HEK293T (cell line): ENCODE results near the gene MAD1L1.
"Not testable (repeated sequence)": the region's sequence is repeated elsewhere in the genome, so short reads cannot be mapped to it uniquely, and the experiment has no call there.

Experiments
- CTCF ChIA-PET: fragments of 350-600 bp; formaldehyde crosslinking; extraction: SDS; loops from one replicate; lab custom pipeline; 2021; ENCODE audit warnings: antibody characterized with exemption, inconsistent platforms; lab: Yijun Ruan, JAX
- POLR2A ChIA-PET: fragments of 350-600 bp; formaldehyde crosslinking; extraction: SDS; loops from one replicate; lab custom pipeline; 2020; ENCODE audit warnings: antibody characterized with exemption, inconsistent platforms; lab: Yijun Ruan, JAX
- DNase-seq: peaks from one replicate; pipeline ENCODE4 v3.0.0; 2012; ENCODE audit warnings: mixed read lengths; ENCODE audit errors: extremely low spot score
- ARNT ChIP-seq: fragments of 450-650 bp; IDR thresholded peaks from 2 replicates; pipeline ENCODE4 v1.6.1; 2017; ENCODE audit warnings: mild to moderate bottlenecking
- BHLHE40 ChIP-seq: fragments of 450-650 bp; IDR thresholded peaks from 2 replicates; pipeline ENCODE4 v1.6.1; 2016; ENCODE audit warnings: mild to moderate bottlenecking, moderate library complexity, borderline replicate concordance
- CTBP1 ChIP-seq: fragments of 450-650 bp; IDR thresholded peaks from 2 replicates; pipeline ENCODE4 v1.6.1; 2016; ENCODE audit warnings: borderline replicate concordance
- ELF4 ChIP-seq: fragments of 450-650 bp; IDR thresholded peaks from 2 replicates; pipeline ENCODE4 v1.6.1; 2017; ENCODE audit warnings: antibody characterized with exemption
- FOXA1 ChIP-seq: fragments of 450-650 bp; IDR thresholded peaks from 2 replicates; pipeline ENCODE4 v1.6.1; 2016; ENCODE audit warnings: mild to moderate bottlenecking
- FOXK2 ChIP-seq: fragments of 450-650 bp; IDR thresholded peaks from 2 replicates; pipeline ENCODE4 v1.6.1; 2016; ENCODE audit warnings: mild to moderate bottlenecking
- FOXM1 ChIP-seq: fragments of 450-650 bp; IDR thresholded peaks from 2 replicates; pipeline ENCODE4 v1.6.1; 2017; ENCODE audit warnings: mild to moderate bottlenecking, borderline replicate concordance
- HDGF ChIP-seq: fragments of 450-650 bp; IDR thresholded peaks from 2 replicates; pipeline ENCODE4 v1.6.1; 2017; ENCODE audit warnings: antibody characterized with exemption, borderline replicate concordance
- L3MBTL2 ChIP-seq: fragments of 450-650 bp; conservative IDR thresholded peaks from 2 replicates; pipeline ENCODE4 v1.6.1; 2016; ENCODE audit warnings: mild to moderate bottlenecking
- LEF1 ChIP-seq: fragments of 450-650 bp; IDR thresholded peaks from 2 replicates; pipeline ENCODE4 v1.6.1; 2017; ENCODE audit warnings: mild to moderate bottlenecking, borderline replicate concordance
- NFRKB ChIP-seq: fragments of 450-650 bp; IDR thresholded peaks from 2 replicates; pipeline ENCODE4 v1.6.1; 2016; ENCODE audit warnings: mild to moderate bottlenecking, moderate library complexity
- SP1 ChIP-seq: fragments of 450-650 bp; IDR thresholded peaks from 2 replicates; pipeline ENCODE4 v1.6.1; 2017
- SUZ12 ChIP-seq: fragments of 450-650 bp; IDR thresholded peaks from 2 replicates; pipeline ENCODE4 v1.6.1; 2016; ENCODE audit warnings: mild to moderate bottlenecking
- TARDBP ChIP-seq: fragments of 450-650 bp; IDR thresholded peaks from 2 replicates; pipeline ENCODE4 v1.6.1; 2016
- ZNF384 ChIP-seq: fragments of 450-650 bp; IDR thresholded peaks from 2 replicates; pipeline ENCODE4 v1.6.1; 2016
- TF ChIP-seq, protein P1 (sequence below): fragments of 450-650 bp; IDR thresholded peaks from 2 replicates; pipeline ENCODE4 v1.6.1; 2016

MAD1L1 gene

DNA sequence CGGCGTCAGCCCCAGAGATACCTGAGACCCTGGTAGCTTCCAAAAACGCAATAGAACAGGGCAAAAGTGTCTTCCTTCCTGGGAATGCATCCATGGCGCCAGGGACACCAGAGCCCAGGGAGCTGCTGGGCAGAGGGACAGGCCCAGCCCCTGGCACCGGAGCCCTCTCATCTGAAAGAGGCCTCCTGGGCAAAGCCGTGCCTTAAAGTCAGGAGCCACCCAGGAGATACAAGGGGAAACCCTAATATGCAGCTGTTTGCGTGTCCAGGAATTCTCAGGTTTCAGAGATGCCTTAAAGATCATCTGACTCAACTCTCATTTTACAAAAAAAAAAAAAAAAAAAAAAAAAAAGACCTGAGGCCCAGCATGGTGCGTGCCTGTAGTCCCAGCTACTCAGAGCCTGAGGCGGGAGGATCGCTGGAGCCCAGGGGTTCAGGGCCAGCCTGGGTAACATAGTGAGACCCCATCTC lies 37.3 kb upstream of the MAD1L1 start:
- ChIA-PET POLR2A (no interaction called here), CTCF (interaction anchor here (0.6 kb wide), 1 partner anchor 481 kb away, joined by 3 read pairs; no protein-coding TSS in a partner anchor)
- TF ChIP-seq ZNF384 (peak; percentile 49; the same call in 1 of the 2 replicates), CTBP1 (no peak)
- no peak for DNase-seq

- CTCF ChIA-PET, result interaction anchor here (0.6 kb wide), 1 partner anchor 480 kb away, joined by 3 read pairs; no protein-coding TSS in a partner anchor
- POLR2A ChIA-PET, result not testable (repeated sequence)
These were observed 36.6 kb upstream of the MAD1L1 start for GRCh38 chr7:2269089-2269990.

GRCh38 chr7:2266911-2267310 lies 34.2 kb upstream of the MAD1L1 start:
- POLR2A ChIA-PET, result no interaction called here
- CTCF ChIA-PET, result no interaction called here
- no peak for DNase-seq
- TF ChIP-seq FOXM1 (no peak), FOXA1 (no peak), ZNF384 (no peak), L3MBTL2 (no peak), BHLHE40 (no peak), ARNT (no peak), TARDBP (no peak), HDGF (no peak), CTBP1 (no peak), LEF1 (no peak), NFRKB (no peak), ELF4 (no peak), SP1 (no peak), SUZ12 (no peak), FOXK2 (no peak)
- TF ChIP-seq, protein P1, sequence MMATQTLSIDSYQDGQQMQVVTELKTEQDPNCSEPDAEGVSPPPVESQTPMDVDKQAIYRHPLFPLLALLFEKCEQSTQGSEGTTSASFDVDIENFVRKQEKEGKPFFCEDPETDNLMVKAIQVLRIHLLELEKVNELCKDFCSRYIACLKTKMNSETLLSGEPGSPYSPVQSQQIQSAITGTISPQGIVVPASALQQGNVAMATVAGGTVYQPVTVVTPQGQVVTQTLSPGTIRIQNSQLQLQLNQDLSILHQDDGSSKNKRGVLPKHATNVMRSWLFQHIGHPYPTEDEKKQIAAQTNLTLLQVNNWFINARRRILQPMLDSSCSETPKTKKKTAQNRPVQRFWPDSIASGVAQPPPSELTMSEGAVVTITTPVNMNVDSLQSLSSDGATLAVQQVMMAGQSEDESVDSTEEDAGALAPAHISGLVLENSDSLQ, result no peak

More at GRCh38 chr7:2269089-2269990, 36.6 kb upstream of the MAD1L1 start:
- DNase-seq, result not testable (repeated sequence)

DNA sequence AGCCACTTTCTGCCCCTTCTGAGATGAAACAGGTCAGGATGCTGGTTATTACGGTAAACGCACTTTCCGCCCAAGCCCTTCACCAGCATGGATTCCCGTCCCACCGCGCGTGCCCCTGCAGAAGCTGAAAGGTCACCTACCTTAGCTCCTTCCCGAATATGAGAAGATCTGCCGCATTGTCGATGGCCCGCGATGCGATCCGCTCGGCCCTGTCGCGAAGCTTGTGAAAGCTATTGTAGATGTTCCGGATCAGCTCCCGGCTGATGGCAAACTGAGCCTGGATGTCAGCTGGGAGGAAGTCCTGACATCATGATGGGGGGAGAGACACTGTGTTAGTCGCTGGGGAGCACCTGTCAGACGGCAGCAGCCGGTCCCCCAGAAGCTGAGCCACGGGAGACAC lies 31.4 kb upstream of the MAD1L1 start:
- ChIA-PET CTCF (no interaction called here), POLR2A (no interaction called here)
- TF ChIP-seq FOXK2 (no peak), LEF1 (no peak), SP1 (no peak), L3MBTL2 (no peak), ELF4 (no peak), BHLHE40 (no peak), ZNF384 (no peak), CTBP1 (no peak), FOXM1 (no peak)
- no peak for DNase-seq

DNA sequence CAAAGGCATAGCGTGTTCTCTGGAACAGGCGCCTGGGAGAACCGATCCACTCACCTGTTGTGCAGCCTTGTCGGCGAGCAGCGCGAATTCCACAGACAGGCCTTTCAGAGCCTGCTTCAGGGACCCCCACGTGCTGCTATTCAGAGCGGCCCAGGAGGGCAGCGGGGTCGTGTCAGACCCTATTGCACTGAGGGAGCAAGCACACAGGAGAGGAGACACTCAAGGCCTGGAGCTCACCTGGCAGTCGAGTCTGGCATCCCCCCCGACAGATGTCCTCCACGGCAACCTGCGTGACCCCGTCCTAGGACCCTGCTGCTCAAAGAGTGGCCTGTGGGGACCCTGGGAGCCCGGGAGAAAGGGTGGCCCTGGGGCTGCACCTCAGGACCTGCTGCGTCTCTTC lies 30.4 kb upstream of the MAD1L1 start:
- ChIA-PET CTCF (no interaction called here), POLR2A (no interaction called here)
- TF ChIP-seq NFRKB (no peak), SUZ12 (no peak), FOXK2 (no peak), TARDBP (no peak), SP1 (no peak)
- DNase-seq, result no peak

- no peak for TF ChIP-seq LEF1
- POLR2A ChIA-PET, result interaction anchor here (1.0 kb wide), 1 partner anchor 92 kb away, joined by 3 read pairs; no protein-coding TSS in a partner anchor
- CTCF ChIA-PET, result no interaction called here
- no peak for DNase-seq
These were observed 28.9 kb upstream of the MAD1L1 start for GRCh38 chr7:2261611-2262010.

DNA sequence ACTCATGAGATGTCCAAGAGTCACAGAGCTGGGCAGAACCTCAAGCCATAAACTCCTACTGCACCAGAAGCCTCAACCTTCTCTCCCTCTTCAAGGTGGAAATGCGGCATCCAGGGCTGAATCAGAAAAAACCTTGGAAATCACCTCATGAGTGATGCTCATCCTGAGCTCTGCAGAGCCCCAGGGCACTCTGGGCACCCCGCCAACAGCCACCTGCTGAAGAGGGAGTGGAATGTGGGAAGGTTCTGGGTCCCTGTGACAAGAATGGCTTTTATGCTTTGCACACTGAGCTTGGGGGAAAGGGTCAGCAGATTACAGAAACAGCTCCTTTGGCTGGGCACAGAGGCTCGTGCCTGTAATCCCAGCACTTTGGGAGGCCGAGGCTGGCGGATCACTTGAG lies 28.1 kb upstream of the MAD1L1 start:
- no peak for DNase-seq
- no peak for TF ChIP-seq LEF1
- POLR2A ChIA-PET, result interaction anchor here (1.0 kb wide), 1 partner anchor 93 kb away, joined by 3 read pairs; no protein-coding TSS in a partner anchor
- CTCF ChIA-PET, result no interaction called here

GRCh38 chr7:2259480-2259879 lies 26.7 kb upstream of the MAD1L1 start:
- POLR2A ChIA-PET, result no interaction called here
- CTCF ChIA-PET, result no interaction called here
- DNase-seq, result no peak
- no peak for TF ChIP-seq ZNF384
- no peak for TF ChIP-seq SUZ12
- no peak for TF ChIP-seq LEF1
- no peak for TF ChIP-seq FOXM1
- TF ChIP-seq NFRKB, result no peak
- TF ChIP-seq, protein P1, result no peak
- TF ChIP-seq ELF4, result no peak
- no peak for TF ChIP-seq BHLHE40
- TF ChIP-seq HDGF, result no peak
- TF ChIP-seq FOXA1, result no peak
- no peak for TF ChIP-seq TARDBP
- no peak for TF ChIP-seq FOXK2
- TF ChIP-seq L3MBTL2, result no peak
- TF ChIP-seq CTBP1, result no peak
- TF ChIP-seq SP1, result no peak
- no peak for TF ChIP-seq ARNT
